ENCODE data around the gene GRK4.
"Not testable (repeated sequence)": the region's sequence is repeated elsewhere in the genome, so short reads cannot be mapped to it uniquely, and the experiment has no call there.

GRK4 gene

GRCh38 chr4:2930758-2931511 is 32.4 kb upstream of the GRK4 start:
- no peak for DNase-seq (ENCODE audit: low read depth in 3 of 3)

GRCh38 chr4:2931512-2932301 is 31.7 kb upstream of the GRK4 start:
- no peak for DNase-seq (ENCODE audit: low read depth in 3 of 3)

- DNase-seq (ENCODE audit: low read depth in 3 of 3): no peak
Measured at GRCh38 chr4:2932321-2932950, 30.9 kb upstream of the GRK4 start.

- no peak for DNase-seq (ENCODE audit: low read depth in 3 of 3)
Measured at GRCh38 chr4:2932951-2933565, 30.3 kb upstream of the GRK4 start.

GRCh38 chr4:2933566-2934076 is 29.8 kb upstream of the GRK4 start:
- DNase-seq (ENCODE audit: low read depth in 3 of 3): no peak

- DNase-seq (ENCODE audit: low read depth in 3 of 3): peak in 2 of 3 experiments; percentile 41 to 50
Measured at GRCh38 chr4:2934077-2934812, 29.1 kb upstream of the GRK4 start.

- peak; percentile 91 to 99 (median 95) for DNase-seq (ENCODE audit: low read depth in 3 of 3)
Measured at GRCh38 chr4:2934813-2935761, 28.3 kb upstream of the GRK4 start.

- peak in 1 of 3 experiments; percentile 29 for DNase-seq (ENCODE audit: low read depth in 3 of 3)
Measured at GRCh38 chr4:2935762-2936743, 27.3 kb upstream of the GRK4 start.

- no peak for DNase-seq (ENCODE audit: low read depth in 3 of 3)
Measured at GRCh38 chr4:2936773-2937145, 26.6 kb upstream of the GRK4 start.

GRCh38 chr4:2937146-2937857 is 26.1 kb upstream of the GRK4 start:
- DNase-seq (ENCODE audit: low read depth in 3 of 3): no peak

- no peak for DNase-seq (ENCODE audit: low read depth in 3 of 3)
Measured at GRCh38 chr4:2937986-2938385, 25.4 kb upstream of the GRK4 start.

- DNase-seq (ENCODE audit: low read depth in 3 of 3): not testable (repeated sequence)
Measured at GRCh38 chr4:2938411-2938810, 25.0 kb upstream of the GRK4 start.

- no peak for DNase-seq (ENCODE audit: low read depth in 3 of 3)
Measured at GRCh38 chr4:2938906-2939305, 24.5 kb upstream of the GRK4 start.

GRCh38 chr4:2939383-2940243 is 23.8 kb upstream of the GRK4 start:
- DNase-seq (ENCODE audit: low read depth in 3 of 3): no peak

- DNase-seq (ENCODE audit: low read depth in 3 of 3): no peak
Measured at GRCh38 chr4:2940267-2941137, 22.9 kb upstream of the GRK4 start.

Data from stimulated activated CD4-positive, alpha-beta T cell treated with anti-CD3 and anti-CD28 coated beads, TNF-alpha, amount 100 ng/mL, for 4 hours (primary cell).